ENCODE measurements around the gene GADD45B. TPM values are rescaled to one million over a fixed set of nuclear protein-coding genes. Genes with fewer than 3 reads are reported as not detected.
A peak's percentile ranks its signal among the peaks of the same experiment; 100 is the strongest.

The GADD45B gene
- total and polyA plus RNA-seq, 2 of the 4 experiments (the other 2 are of a cell fraction) = 30.1 to 106 TPM

- H3K27ac ChIP-seq (ENCODE audit: insufficient read depth, low read length) = no peak overlapping the region
- H3K36me3 ChIP-seq (ENCODE audit: control insufficient read depth, insufficient read depth, low read length) = peaks cover 30% of the 10 kb centered on the region
- no TSS peak for BruUV-seq (replicated peaks)
- no peak overlapping the region for H2BK20ac ChIP-seq (ENCODE audit: low read depth, low read length)
- H3K4me3 ChIP-seq (ENCODE audit: insufficient read depth, low read depth, low read length) = no peak overlapping the region
- H4K5ac ChIP-seq (ENCODE audit: low read depth, low read length) = no peak overlapping the region
- H2AFZ ChIP-seq (replicated peaks; ENCODE audit: low read length, poor library complexity) = no peak overlapping the region
- no peak overlapping the region for H2AK5ac ChIP-seq (ENCODE audit: low read depth, low read length)
- ATAC-seq (ENCODE audit: low read depth) = no peak
- no peak for TF ChIP-seq BHLHE40 (IDR thresholded peaks at IDR 0.05; ENCODE audit: low read depth, low read length)
- no peak overlapping the region for H3K18ac ChIP-seq (ENCODE audit: low read depth, low read length)
- no peaks in the 10 kb centered on the region for H3K9me3 ChIP-seq (ENCODE audit: control insufficient read depth, insufficient read depth, low read length)
- peaks cover 9 to 19% of the 10 kb centered on the region in 2 experiments; a peak in 3 of 4 replicates for H3K79me1 ChIP-seq (ENCODE audit: low read depth in 1 of 2, low read length in 2 of 2)
- H4K91ac ChIP-seq (ENCODE audit: insufficient read depth, low read depth, low read length) = no peak overlapping the region
- no peak overlapping the region for H3K4me2 ChIP-seq (ENCODE audit: low read depth, low read length)
- H3K14ac ChIP-seq (replicated peaks; ENCODE audit: low read depth, low read length) = no peak overlapping the region
- no peak overlapping the region for H4K8ac ChIP-seq (ENCODE audit: low read depth in 2 of 2, low read length in 2 of 2)
- H3K9me1 ChIP-seq (ENCODE audit: insufficient read depth, low read length) = no peaks in the 10 kb centered on the region
- no peak overlapping the region for H2BK5ac ChIP-seq (ENCODE audit: low read depth, low read length, poor library complexity, severe bottlenecking)
- CTCF ChIA-PET = no interaction called here
- H2AK9ac ChIP-seq (replicated peaks; ENCODE audit: low read depth, low read length, poor library complexity) = peak overlapping the region; percentile 50
- POLR2A ChIA-PET (ENCODE audit: unreplicated experiment) = no interaction called here
- H2BK120ac ChIP-seq (ENCODE audit: low read depth, low read length) = no peak overlapping the region
- in situ Hi-C loops (cut with MboI; ENCODE audit: low sequenced_read_pairs) (no loop called here), intact Hi-C loops (cut with micrococcal nuclease) (no loop called here), dilution Hi-C loops (cut with HindIII; ENCODE audit: low sequenced_read_pairs, unreplicated experiment) (no loop called here)
- peaks cover 16% of the 10 kb centered on the region for H4K20me1 ChIP-seq (ENCODE audit: insufficient read depth, low read length)
- H3K27me3 ChIP-seq (ENCODE audit: control insufficient read depth, insufficient read depth, low read length) = no peaks in the 10 kb centered on the region
- H3K4me1 ChIP-seq (ENCODE audit: control insufficient read depth, insufficient read depth, low read length) = peaks cover 3% of the 10 kb centered on the region
- 89% methylated on average over 24 of the region's 37 CpGs; no CpG with 5 or more reads in 1 of the 2 experiments for WGBS, 2 experiments (ENCODE audit: extremely low coverage in 2 of 2, insufficient read length in 1 of 2)
- H3K9ac ChIP-seq (ENCODE audit: low read depth, low read length) = no peak overlapping the region
- no peak overlapping the region for H3K56ac ChIP-seq (ENCODE audit: extremely low read depth, insufficient read depth, low read length)
- no peak overlapping the region for H2BK15ac ChIP-seq (ENCODE audit: low read depth, low read length)
- no peak for DNase-seq
- no peak overlapping the region for H3K4ac ChIP-seq (ENCODE audit: low read depth, low read length)
- no peak overlapping the region for H3K23ac ChIP-seq (ENCODE audit: low read depth, low read length)
These were observed 44.4 kb upstream of the GADD45B start for GRCh38 chr19:2431318-2432055.

All from IMR-90 (cell line).